Mucosa of stomach (tissue), 1 donor: ENCODE measurements around the gene ADCY10.
"Not testable (repeated sequence)": the region's sequence is repeated elsewhere in the genome, so short reads cannot be mapped to it uniquely, and the experiment has no call there.

Experiments
- H3K27me3 ChIP-seq: one replicate; pipeline ENCODE4 v1.7.0; 2013; ENCODE audit warnings: mild to moderate bottlenecking, low read length; ENCODE audit not compliant: control insufficient read depth, insufficient read depth
- H3K36me3 ChIP-seq: one replicate; pipeline ENCODE4 v1.7.0; 2013; ENCODE audit warnings: low read length; ENCODE audit not compliant: control insufficient read depth, insufficient read depth
- H3K4me1 ChIP-seq: one replicate; pipeline ENCODE4 v1.7.0; 2013; ENCODE audit warnings: mild to moderate bottlenecking, low read length; ENCODE audit not compliant: control insufficient read depth, insufficient read depth
- H3K4me3 ChIP-seq: one replicate; pipeline ENCODE4 v1.7.0; 2013; ENCODE audit warnings: low read length
- H3K9ac ChIP-seq: one replicate; pipeline ENCODE4 v1.7.0; 2013; ENCODE audit warnings: mild to moderate bottlenecking, low read length, moderate library complexity
- H3K9me3 ChIP-seq: one replicate; pipeline ENCODE4 v1.7.0; 2013; ENCODE audit warnings: mild to moderate bottlenecking, low read length, moderate library complexity; ENCODE audit not compliant: control insufficient read depth
- donor health status: Pancreatic carcinoma.

The ADCY10 gene

DNA sequence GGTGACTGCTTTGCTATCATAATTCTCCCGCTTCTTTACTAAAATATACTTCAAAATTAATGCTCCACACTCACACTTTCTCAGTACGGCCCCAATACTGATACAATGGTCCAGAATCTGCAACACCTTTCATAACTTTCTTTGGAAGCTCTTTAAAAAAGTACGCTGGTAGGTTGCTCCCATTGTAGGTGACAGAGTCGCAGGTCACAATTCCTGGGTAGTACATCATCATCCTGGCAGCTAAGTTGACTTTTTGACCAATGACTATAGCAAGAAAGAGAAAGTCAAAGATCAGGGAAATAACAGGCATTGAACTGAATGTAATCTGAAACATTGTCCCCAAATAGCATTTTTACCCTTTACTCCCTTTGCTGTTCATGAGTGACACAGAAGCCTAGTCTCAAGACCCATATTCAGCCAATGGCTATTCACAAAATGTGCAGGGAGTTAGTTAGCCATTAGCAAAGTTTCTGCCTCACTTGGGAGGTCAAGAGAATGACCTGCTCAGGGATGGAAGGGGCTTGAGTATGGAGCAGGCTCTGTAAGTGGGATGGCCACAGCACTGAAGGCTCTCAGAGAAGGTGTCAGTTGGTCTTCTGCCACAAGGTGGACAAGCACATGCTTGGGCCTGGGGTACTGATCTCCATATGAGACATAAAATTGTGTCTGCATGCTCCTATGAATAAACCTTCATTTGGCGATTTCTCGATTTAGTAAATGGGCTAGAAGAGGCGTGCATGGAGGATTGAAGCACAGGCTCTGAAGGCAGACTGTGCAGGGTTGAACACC is 35.4 kb downstream of the ADCY10 start:
- Histone ChIP-seq H3K27me3 (no peaks in the 10 kb centered on the region), H3K4me3 (no peak overlapping the region), H3K36me3 (no peaks in the 10 kb centered on the region), H3K9me3 (no peaks in the 10 kb centered on the region), H3K4me1 (no peaks in the 10 kb centered on the region), H3K9ac (no peak overlapping the region)

DNA sequence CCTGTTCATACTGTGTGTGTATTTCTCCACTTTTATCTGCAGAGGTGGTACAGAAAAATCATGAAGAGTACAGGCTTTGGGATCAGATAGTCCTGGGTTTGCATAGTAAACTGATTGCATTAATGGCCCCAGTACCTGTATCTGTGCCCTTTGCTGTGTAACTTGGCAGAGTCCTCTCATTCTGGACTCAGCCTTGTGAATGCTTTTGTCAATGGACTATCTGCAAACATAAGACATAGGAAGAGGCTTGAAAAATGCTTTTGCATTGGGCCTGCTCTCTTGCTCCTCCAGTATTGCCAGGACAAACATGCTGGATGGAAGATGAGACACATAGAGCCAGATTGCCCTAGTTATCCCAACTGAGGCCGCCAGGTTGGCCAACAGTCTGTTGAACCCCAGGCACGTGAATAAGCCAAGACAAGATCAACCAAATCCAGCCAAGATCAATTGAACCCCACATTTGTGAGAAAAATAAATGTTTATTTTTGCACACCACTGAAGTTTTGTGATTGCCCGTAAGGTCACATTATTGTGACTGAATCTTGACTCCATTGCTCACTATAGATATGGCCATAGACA is 37.2 kb downstream of the ADCY10 start:
- Histone ChIP-seq H3K9ac (no peak overlapping the region), H3K9me3 (no peaks in the 10 kb centered on the region), H3K4me1 (no peaks in the 10 kb centered on the region), H3K27me3 (no peaks in the 10 kb centered on the region), H3K4me3 (no peak overlapping the region), H3K36me3 (no peaks in the 10 kb centered on the region)

DNA sequence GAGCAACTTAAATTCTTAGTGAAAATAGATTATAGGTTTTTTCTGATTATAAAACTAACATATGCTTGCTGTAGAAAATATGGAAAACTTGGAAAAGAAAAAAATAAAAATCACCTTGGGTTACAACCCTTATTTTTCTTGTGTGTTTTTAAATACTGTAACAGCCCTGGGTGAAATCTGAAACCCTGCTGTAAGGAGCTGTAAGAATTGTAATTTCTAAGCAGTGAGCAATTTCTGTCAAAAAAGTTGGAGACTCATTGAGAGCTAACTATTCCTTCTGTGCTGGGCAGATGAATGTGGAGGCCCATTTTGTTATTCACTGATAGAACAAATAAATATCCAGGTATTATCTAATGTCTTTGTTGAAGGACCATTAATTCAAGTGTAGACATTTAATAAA is 42.6 kb downstream of the ADCY10 start:
- Histone ChIP-seq H3K9ac (no peak overlapping the region), H3K36me3 (no peaks in the 10 kb centered on the region), H3K4me3 (no peak overlapping the region)

DNA sequence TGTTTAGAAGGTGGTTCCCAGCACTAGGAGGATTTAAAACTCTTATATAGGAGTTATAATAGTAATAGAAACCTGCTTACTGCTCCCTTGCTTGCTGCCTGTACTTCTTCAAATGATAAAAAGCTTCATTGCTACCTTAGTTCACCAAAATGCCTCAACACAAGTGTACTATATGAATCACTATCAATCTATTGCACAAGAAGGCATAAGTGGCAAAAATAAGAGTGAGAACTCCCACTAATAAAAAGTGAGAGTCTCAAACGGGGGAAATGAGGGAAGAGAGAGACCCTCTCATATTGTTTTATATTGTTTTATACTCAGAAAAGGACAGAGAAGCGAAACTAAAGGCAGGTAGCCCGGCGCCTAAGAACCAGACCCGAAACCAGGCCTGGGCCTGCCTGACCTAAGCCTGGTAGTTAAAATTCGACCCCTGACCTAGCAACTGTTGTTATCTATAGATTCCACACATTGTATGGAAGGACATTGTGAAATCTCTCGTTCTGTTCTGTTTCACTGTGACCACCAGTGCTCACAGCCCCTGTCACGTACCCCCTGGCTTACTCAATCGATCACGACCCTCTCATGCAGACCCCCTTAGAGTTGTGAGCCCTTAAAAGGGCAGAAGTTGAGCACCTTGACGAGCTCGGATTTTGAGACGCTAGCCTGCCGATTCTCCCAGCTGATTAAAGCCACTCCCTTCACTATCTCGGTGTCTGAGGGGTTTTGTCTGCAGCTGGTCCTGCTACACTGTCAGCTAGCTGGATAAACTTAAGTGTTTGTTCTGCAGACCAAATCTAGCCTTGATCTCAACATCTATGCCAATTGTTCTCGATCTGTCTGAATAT is 44.6 kb downstream of the ADCY10 start:
- not testable (repeated sequence) for H3K9ac ChIP-seq, H3K4me1 ChIP-seq, H3K9me3 ChIP-seq, H3K36me3 ChIP-seq, H3K27me3 ChIP-seq, H3K4me3 ChIP-seq

More for the DNA sequence above, 42.6 kb downstream of the ADCY10 start:
- H3K27me3 ChIP-seq = no peaks in the 10 kb centered on the region
- H3K9me3 ChIP-seq = no peaks in the 10 kb centered on the region
- H3K4me1 ChIP-seq = peaks cover 5% of the 10 kb centered on the region

DNA sequence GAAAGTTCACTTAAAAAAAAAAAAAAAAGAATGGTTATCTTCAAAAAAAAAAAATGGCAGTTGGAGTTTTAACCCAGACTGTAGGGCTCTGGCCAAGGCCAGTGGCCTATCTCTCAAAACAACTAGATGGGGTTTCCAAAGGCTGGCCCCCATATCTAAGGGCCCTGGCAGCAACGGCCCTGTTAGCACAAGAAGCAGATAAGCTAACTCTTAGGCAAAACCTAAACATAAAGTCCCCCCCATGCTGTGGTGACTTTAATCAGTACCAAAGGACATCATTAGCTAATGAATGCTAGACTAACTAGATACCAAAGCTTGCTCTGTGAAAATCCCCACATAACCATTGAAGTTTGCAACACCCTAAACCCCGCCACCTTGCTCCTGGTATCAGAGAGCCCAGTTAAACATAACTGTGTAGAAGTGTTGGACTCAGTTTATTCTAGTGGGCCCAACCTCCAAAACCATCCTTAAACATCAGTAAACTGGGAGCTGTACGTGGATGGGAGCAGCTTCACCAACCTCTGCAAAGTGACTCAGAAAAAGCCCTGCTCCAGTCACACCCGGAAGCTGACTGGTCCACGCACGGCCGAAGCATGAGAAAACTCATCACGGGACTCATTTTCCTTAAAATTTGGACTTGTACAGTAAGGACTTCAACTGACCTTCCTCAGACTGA is 47.1 kb downstream of the ADCY10 start:
- not testable (repeated sequence) for H3K9ac ChIP-seq, H3K4me3 ChIP-seq, H3K27me3 ChIP-seq, H3K36me3 ChIP-seq, H3K9me3 ChIP-seq
- H3K4me1 ChIP-seq = peaks cover 13% of the 10 kb centered on the region

DNA sequence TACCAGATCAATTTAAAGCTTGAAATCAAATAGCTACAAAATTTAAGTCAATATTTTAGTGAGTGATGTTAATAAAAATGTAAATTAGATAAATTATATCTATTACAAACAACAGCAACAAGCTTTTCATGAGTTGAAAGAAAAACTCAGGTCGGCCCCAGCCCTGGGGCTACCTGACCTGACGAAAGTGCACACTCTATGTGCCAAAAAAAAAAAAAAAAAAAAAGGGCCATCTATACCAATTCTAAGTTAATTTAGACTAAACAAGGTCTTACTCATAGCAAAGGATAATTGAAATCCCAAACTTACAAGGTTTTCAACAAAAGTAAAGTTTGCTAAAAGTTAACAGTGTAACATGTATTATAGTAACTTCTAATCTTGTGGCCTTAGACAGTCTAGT is 47.6 kb downstream of the ADCY10 start:
- H3K4me1 ChIP-seq = peaks cover 13% of the 10 kb centered on the region
- not testable (repeated sequence) for H3K4me3 ChIP-seq, H3K9ac ChIP-seq, H3K27me3 ChIP-seq, H3K9me3 ChIP-seq, H3K36me3 ChIP-seq

DNA sequence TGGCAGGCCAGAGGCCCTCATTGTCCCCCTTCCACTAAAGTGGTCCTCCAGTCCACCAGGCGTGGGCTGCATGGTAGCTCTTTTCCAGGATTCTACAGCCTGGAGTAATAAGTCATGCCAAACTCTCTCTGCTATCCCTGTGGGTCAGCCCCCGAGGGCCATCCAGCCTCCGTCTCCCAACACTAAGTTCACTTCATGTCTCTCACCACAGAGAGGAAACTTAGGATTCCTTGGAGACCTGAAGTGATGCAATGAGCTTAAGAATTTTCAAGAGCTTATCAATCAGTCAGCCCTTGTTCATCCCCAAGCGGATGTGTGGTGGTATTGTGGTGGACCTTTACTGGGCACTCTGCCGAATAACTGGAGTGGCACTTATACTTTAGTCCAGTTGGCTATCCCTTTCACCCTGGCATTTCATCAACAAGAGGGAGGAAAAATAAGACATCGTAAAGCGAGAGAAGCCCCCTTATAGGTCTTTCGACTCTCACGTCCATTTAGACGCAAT is 48.1 kb downstream of the ADCY10 start:
- H3K9me3 ChIP-seq, H3K27me3 ChIP-seq, H3K4me3 ChIP-seq, H3K36me3 ChIP-seq, H3K9ac ChIP-seq: not testable (repeated sequence)
- H3K4me1 ChIP-seq = peaks cover 13% of the 10 kb centered on the region

DNA sequence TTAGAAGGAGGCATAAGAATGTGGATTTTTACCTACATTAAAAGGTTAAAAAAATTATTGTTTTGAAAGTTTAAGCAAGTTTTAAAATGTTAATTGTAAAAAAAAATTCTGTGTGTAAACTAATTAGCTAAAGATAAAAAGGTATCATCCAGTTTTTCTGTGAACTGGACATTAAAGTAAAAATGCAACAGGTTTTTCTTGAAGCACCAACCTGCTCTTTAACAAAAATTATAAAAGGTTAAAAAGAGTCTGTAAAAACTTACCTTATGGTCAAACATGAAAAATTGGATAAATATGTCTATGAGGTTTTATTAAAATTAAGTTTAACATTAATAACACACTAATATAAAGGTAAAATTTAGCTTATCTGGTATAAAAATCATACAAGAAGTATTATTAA is 48.7 kb downstream of the ADCY10 start:
- not testable (repeated sequence) for H3K9me3 ChIP-seq, H3K36me3 ChIP-seq, H3K4me3 ChIP-seq, H3K27me3 ChIP-seq, H3K9ac ChIP-seq
- peaks cover 13% of the 10 kb centered on the region for H3K4me1 ChIP-seq

DNA sequence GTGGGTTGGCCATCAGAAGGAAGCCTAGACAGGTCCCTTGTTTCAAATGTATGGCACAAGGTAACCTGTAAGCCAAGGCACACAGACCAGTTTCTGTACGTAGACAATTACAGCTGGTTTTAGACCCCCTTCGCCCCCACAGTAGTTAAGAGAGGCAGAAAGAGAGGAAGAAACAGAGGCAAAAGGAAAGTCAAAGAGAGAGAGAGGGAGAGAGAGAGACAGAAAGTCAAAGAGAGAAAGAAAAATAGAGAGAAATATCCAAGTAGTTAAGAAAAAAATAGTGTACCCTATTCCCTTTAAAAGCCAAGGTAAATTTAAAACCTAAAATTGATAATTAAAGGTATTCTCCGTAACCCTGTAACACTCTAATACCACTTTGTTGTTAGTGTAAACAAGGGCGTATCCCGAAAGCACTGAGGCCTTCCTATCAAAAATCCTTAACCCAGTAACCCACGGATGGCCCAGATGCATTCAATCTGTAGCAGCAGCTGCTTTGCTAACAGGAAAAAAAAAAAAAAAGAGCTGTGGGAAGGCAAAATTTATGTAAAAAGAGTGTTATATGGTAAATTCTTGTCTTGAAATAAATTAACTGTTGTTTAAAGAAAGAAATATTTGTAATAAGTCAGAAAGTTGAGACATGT is 49.4 kb downstream of the ADCY10 start:
- H3K9me3 ChIP-seq = no peaks in the 10 kb centered on the region
- H3K36me3 ChIP-seq = no peaks in the 10 kb centered on the region
- no peak overlapping the region for H3K4me3 ChIP-seq

DNA sequence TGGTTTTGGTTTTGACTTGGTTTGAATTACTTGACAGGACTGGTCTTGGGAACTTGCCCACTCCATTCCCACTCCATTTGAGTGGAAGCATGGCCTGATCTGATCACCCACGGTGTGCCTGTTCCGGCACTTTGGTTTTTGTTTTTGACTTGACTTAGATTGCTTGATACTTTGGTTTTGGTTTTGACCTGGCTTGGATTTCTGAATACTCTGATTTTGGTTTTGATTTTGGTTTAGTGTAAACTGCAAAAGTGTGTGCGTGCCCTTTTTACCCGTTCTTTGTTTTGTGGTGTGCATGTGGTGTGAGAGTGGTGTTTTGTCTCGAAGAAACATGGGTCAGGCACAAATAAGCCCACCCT is 50.0 kb downstream of the ADCY10 start:
- Histone ChIP-seq H3K4me1 (peaks cover 8% of the 10 kb centered on the region), H3K9me3 (no peaks in the 10 kb centered on the region), H3K4me3 (no peak overlapping the region), H3K9ac (no peak overlapping the region), H3K27me3 (no peaks in the 10 kb centered on the region), H3K36me3 (no peaks in the 10 kb centered on the region)

More for the DNA sequence above, 49.4 kb downstream of the ADCY10 start:
- H3K9ac ChIP-seq = no peak overlapping the region
- H3K27me3 ChIP-seq = no peaks in the 10 kb centered on the region
- peaks cover 8% of the 10 kb centered on the region for H3K4me1 ChIP-seq

DNA sequence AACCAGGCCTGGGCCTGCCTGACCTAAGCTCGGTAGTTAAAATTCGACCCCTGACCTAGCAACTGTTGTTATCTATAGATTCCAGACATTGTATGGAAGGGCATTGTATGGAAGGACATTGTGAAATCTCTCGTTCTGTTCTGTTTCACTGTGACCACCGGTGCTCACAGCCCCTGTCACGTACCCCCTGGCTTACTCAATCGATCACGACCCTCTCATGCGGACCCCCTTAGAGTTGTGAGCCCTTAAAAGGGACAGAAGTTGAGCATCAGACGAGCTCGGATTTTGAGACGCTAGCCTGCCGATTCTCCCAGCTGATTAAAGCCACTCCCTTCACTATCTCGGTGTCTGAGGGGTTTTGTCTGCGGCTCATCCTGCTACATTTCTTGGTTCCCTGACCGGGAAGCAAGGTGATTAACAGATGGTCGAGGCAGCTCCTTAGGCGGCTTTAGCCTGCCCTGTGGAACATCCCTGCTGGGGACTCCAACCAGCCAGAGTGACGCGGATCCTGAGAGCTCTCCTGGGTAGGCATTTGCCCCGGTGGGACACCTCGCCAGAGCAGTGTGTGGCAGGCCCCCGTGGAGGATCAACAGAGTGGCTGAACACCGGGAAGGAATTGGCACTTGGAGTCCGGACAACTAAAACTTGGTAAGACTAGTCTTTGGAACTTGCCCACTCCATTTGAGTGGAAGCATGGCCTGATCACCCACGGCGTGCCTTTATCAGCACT is 50.6 kb downstream of the ADCY10 start:
- H3K36me3 ChIP-seq, H3K4me3 ChIP-seq, H3K9ac ChIP-seq, H3K27me3 ChIP-seq, H3K4me1 ChIP-seq, H3K9me3 ChIP-seq: not testable (repeated sequence)
